HG02588 (cell line): ENCODE results near the gene CDC5L.

Experiments
- ATAC-seq: cut with Tn5 transposase; IDR thresholded peaks from one replicate; pipeline ENCODE4 v1.9.1; 2021; ENCODE audit warnings: mild to moderate bottlenecking, moderate library complexity; ENCODE audit not compliant: unreplicated experiment

Gene CDC5L

DNA sequence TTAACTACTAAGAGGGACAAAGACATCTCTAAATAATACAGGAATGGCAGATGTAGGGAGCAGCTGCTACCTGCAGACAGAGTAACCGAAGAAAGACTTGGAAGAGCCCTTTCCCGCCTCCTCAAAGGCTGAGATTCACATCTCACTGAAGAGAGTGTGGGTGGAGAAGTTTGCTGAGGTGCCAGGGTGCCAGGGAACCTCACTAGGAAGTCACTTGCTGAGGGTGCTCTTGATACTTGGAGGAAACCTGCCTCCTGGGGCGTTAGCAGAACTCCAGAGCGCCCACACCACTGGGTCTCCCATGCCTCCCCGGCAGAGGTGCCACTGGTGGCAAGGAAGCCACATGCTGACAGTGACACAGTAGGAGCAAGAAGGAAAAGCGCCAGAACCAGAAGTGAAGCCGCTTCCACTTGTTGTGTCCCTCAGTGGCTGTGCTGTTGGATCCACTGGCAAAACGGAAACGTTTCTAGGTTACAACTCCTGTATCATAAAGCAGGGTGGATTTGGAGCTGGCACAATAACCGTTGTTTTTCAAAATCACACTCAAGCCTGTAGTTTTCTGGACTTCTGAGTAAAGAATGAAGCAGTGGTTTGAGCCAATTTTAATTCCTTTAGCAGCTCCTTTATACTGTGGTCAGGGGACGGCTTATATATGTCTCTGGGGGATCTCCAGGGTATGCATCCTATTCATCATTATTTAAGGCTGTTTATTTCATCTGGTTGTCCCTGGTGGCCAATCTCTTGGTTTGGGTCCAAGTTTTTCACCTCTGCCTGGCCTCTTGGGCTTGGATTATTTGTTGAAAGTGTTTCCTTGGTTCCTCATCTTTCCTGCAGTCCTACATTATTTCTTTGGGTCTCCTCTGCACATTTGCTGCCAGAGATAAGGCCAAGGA is 64.5 kb downstream of the CDC5L start:
- no peak for ATAC-seq

DNA sequence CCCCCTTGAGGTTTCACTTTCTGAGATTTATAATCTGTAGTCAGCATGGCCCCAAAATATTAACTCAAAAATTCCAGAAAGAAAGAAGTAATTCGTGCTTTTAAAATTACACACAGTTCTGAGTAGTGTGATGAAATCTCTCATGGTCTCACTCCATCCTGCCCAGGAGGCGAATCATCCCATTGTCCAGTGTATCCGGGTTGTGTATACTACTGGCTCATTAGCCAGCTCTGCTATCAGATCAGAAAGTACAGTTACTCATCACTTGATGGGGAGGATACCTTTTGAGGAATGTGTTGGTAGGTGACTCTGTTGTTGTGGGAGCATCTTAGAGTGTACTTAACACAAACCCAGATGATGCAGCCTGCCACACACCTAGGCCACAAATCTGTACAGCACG is 65.2 kb downstream of the CDC5L start:
- no peak for ATAC-seq

DNA sequence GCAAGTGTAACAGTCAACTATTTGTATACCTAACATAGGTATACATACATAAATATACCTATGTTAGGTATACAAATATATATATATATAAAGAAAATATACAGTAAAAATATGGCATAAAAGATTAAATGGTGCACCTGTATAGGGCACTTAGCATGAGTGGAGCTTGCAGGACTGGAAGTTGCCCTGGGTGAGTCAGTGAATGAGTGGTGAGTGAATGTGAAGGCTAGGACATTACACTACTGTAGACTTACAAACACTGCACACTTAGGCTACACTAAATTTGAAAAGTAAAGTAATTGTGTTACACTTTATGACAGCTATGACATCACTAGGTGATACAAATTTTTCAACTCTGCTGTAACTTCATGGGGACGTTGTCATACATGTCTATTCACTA is 65.6 kb downstream of the CDC5L start:
- ATAC-seq: no peak

DNA sequence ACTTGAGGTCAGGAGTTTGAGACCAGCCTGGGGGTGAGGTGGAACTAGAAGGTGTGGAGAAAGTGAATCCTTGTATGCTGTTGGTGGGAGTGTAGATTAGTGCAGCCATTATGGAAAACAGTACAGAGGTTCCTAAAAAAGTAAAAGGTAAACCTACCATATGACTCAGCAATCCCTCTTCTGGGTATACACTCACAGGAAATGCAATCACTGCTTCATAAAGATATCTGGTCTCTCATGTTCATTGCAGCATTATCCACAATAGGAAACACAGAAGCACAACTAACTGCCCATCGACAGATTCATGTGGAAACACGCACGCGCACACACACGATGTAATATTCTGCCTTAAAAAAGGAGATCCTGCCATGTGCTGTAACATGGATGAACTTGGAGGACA is 66.7 kb downstream of the CDC5L start:
- no peak for ATAC-seq

DNA sequence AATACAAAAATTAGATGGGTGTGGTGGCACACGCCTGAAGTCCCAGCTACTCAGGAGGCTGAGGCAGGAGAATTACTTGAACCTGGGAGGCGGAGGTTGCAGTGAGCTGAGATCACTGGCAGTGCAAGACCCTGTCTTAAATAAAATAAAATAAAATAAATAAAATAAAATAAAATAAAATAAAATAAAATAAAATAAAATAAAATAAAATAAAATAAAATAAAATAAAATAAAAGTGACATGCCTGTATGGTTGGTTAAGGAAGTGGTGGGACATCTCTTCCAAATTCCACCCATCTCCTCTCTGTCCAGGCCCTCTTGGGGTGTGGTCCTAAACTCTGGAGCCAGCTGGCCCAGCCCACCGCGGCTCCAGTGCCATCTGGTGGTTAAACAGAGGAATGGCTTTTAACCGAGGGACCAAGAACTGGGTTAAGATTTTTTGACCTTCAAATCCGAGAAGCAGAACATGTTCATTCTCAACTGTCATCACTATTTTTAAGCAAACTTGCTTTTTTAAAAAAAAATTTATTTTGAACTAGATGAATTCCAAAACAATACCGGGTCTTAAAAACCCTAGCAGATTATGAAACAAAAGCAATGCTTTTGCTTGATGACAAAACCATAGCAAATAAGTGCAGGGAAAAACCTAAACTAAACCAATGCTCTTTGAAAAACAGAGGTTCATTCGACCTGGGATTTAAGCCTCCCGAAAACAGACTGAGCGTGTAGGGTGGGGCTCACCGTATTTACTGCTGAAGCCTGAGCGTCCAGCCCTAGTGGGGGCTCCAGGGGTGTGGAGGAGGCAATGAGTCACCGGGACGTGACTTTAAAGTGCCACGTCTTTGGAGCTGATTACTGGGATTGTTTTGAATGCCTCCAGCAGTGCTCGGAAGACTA is 68.8 kb downstream of the CDC5L start:
- peak; percentile 57 for ATAC-seq

DNA sequence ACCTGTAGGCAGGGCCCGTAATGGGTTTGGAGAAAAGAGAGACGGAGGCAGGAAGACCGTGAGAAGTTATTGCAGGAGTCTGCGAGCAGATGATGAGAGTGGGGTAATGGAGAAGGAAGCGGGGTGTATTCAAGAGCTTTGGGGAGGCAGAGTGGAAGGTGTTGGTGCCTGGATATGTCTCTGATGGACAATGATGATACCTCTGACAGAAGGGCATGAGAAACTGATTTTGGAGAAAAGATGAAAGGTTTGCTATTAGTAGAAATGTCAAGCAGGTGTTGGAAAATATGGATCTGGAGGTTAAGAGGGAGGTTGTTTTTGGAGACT is 69.4 kb downstream of the CDC5L start:
- ATAC-seq: no peak

DNA sequence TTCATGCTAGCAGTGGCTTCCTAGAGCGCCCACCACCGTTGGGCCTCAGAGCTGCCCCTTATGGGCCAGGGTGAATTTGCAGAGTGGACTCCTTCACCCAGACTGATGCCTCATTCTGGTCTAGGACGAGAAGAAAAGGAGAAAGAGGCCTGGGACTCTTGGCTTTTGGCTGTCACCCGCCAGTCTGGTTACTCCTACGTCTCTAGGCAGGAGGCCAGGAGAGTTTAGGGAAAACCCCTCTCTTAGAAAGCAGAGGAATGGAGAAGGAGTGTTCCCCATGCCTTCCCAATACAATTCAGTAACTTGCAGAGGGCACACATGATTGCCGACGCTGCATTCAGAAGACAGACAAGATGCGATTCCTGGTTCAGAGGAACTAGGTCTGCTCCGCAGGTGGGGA is 70.1 kb downstream of the CDC5L start:
- ATAC-seq: no peak

DNA sequence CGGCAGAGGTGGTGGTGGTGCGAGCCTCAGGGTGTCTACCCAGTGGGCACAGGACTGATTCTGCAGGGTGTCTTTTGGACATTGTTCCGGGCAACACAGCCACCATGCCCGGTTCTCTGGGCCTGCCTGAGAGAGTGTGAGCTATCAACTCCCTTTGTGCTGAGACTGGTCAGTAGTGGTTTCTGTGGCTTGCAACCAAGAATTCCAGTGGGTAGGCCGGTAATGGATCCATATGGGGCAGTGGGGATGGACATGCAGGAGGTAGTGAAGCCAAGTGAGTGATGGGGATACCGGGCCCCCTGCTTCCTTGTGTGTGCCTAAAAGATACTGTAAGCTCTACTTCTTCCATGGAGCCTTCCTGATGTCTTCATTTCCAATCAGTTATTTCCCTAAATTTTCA is 71.0 kb downstream of the CDC5L start:
- no peak for ATAC-seq

DNA sequence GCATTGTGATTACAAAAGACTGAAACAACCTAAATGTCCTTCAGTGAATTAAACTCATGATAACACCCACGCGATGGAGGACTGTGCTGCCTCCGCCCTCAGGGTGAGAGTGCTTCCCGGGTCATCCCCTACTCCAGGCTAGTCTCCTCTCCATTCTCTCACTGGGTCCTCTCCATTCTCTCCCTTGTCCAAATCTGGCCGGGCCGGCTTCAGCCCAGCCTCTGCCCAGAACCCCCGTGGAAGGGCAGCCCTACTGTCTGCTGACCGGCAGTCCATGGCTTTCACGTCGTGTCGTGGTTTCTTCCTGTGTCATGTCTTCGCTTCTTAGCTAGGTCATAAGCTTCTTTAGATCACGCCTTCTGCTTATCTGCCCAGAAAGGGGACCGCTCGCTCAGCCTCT is 74.8 kb downstream of the CDC5L start:
- no peak for ATAC-seq

DNA sequence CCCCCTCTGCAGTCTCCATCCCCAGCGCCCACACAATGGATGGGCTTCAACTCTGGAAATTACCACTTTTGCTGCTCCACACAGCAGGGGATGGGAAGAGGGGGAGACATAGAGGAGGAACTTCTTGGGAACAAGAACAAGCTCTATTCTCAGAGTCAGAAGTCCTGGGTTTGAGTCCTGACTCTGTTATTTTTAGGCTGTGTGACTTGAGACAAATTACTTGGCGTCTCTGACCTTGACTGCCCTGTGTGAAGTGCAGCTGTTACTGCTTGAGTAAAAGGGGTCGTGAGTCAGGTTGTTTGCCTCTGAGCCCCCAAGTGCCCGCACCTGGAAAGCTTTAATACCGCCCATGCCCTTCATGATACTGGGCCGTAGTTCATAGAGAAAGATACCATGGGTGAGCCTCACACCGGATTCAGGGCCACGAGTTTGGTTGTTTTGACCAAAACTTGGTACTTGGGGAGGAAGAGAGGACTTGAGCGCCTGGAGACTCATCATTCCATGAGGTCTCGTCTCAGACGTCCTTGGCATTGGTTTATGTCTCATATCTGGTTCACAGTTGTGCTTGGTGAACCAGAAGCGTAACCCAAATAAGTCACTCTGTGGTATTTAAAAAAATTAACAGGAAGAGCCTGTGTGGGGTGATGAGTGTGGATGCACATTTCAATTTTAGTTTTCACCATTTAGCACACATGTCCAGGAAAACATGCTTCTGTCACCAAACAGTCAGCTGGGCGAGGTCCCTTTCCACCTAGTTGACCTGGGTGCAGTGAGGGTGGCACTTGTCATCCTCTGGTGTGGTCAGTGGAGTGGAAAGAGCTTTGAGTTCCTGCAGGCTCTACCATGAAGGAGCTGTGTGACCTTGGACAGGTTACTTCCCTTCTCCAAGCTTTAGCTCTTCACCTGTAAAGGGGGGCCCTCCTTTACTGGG is 75.6 kb downstream of the CDC5L start:
- no peak for ATAC-seq

DNA sequence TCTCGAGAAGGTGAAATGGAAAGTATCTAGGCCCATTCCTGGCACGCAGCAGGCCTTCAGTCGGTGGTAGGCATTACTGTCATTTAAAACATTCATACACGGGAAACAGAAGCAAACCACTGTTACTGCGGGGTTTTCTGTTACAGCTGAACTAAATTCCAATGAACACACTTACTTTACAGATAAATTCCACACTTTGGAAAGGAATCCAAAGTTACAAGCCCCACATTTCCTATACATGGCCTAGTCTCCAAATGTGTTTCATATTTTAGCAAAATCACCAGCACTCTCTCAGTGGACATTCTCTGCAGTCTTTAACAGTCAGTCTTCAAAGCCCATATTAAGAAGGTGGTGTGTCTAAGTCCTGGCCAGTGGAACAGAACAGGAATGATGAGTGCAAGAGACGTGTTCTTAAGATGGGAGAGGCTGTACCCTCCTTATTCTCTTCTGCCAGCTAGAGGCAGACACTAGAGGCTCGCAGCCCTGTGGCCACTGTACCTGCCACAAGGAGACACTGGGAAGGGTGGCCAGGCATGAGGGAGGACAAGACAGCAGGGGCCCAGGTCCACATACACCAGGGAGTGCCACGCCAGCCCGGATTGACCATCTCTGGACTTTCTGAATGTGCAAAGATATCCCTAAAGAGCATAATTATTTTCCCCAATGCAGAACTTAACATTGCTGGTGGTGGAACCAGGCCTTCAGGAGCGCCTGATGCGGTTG is 76.4 kb downstream of the CDC5L start:
- ATAC-seq: no peak

DNA sequence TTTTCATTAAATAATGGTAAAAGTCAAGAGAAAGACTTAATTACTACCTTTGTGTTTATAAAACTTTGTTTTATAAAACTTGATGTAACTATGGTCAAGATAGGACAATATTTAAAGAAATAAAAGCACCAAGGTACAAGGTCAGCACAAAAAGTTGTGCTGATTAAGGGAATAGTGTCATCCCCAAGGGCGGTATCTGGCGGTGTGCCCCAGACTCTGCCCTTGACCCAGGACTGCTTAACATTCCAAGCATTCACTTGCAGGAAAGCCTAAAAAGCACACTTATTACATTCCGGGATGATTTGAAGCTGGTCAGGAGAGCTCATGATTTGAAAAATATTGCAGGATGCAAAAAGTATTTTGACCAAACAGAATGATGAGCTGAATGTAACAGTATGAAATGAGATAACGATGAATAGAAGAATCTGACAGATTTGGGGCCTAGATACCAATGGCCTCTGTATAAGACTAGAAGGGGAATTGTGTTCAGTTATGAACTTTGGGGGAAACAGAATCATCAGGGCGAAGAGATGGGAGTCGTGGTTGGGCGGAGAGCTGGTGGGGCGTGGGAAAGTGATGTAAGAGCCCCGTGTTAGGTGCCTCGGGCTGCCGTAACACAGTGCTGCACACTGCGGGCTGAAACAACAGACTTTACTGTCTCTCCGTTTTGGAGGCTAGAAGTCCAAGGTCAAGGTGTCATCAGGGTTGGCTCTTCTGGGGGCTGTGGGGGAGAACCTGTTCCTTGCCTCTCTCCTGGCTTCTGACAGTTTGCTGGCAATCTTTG is 77.2 kb downstream of the CDC5L start:
- no peak for ATAC-seq

DNA sequence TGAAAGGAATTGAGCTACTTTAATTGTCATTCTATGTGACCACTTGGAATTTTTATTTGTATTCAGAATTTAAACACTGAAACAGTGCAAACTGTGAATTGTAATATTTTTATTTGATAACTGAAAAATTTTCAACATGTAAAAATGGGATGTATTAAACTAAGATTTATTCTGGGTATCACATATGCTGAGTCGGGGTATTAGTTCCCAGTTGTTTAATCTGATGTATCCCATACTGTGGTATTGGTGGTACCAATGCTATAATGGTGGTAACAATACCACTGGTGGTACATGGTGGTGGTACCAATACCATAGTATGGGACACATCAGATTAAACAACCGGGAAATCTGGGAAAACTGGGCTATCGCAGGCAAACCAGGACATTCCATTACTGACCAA is 79.4 kb downstream of the CDC5L start:
- no peak for ATAC-seq

DNA sequence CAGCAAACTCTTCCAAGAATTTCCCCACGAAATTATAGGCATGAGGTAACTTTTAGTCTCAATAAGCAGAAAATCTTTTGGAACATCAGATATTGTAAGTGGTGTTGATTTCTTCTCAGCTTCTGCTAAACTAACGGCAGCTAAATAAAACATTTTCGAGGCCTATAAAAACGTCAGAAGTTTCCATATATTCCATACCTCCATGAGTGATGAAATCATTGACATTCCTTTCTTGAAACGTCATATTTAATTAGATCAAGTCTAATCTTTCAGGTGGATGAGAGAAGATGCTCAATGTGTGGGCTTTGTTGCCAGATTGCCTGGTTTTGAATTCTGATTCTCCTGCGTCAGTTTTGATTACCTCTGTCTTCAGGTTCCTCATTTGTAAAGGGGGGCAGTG is 81.3 kb downstream of the CDC5L start:
- ATAC-seq: no peak

DNA sequence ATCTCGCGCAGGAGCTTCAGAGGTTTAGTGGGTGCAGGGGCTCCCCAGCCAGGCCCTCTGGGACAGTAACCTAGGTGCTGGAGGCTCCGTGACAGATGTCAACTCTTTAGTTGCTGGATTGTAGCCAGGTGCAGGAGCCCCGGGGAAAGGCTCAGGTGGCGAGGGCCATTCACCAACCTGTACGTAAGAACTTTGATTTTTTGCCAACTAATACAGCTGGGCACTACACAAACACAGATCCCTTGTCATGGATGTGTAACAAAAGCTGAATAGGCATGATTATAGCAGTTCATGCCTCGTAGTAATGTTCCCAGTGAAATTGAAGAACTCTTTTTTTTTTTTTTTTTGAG is 82.6 kb downstream of the CDC5L start:
- no peak for ATAC-seq

DNA sequence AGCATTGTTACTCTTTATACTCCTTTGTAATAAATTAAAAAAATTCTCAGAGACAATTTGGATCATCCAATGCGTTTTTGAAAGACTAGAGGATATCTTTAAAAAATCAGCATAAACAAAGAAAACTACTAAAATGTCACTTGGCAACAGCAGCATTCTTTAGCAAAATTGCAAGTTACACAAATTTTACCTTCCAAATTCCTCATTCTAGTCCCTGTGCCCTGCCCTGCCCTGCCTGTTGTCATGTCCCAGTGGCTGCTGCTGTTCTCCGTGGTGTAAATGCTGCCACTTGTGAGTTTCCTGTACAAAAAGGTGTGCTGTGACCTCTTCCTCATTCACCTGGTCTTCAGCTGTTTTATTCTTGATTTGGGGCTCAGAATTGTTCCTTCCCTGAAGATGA is 83.2 kb downstream of the CDC5L start:
- no peak for ATAC-seq

DNA sequence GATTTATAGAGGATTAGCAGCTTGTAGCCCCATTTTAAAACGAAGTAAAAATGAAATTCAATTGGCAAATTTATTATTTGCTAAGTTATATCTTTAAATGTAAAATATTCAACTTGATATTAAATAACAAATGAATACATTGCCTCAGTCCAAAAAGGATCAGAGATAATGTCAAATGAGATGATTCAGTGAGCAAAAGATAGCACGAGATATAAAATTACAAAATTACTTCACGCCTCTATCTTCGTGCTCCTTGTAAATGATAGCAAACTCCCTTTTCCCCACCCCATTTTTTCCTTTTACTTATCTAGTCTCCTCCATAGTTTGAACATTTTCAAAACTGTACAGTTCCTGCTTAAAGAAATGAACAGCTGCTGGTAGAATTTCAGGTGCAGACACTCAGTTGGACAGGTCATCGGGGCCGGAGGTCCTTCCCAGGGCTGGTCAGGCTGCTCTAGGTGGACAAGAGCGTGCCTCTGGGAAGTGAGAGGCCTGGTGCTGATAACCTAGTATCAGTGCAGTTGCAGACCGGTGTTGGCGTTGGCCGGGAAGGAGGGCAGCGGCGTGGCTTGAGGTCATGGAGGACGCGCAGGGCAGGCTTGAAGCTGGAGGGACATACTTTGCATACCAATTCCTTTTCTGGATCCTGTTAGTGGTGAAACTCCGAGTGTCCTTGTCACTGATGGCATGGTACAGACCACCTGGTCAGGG is 83.9 kb downstream of the CDC5L start:
- ATAC-seq: no peak

DNA sequence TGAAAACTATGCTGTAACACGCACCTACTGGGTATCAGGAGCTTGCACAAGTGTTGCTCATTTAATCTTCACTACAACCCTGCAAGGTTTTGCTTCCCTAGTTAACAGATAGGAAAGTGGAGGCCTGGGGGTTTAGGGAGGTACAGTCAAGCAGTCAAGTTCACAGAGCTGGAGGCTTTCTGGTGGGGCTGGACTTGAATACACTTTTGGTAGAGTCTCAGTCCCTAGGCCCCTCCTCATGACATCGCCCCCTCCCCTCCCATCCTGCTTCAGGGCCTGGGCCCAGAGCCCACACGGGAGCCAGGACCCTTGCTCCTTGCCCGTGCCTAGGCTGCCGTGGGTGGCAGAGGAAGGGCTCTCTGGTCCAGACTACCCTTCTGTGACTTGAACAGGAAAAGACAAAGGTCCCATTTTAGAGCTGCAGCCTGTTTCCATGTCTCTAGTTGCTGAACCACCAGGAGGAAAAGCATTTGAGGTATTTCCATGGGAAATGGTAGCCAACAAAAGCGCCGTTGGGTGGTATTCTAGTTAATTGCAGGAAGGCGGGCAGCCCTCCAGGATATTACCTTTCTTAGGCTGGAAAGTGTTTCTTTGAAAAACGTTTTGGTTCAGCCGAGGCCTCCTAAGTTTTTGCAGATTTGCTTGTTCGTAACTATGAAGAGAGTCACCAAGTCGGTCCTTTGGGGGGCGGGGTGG is 84.9 kb downstream of the CDC5L start:
- ATAC-seq: no peak
